WERI-Rb-1 (cell line): ENCODE data around the gene LGALS8.

Experiments
- DNase-seq: peaks from one replicate; pipeline ENCODE4 v3.0.0-alpha.2; 2020
- H3K27ac ChIP-seq: fragments of 250-450 bp; sonication (Bioruptor Pico); 2 replicates; pipeline ENCODE4 v1.5.1; 2020; ENCODE audit warnings: mild to moderate bottlenecking, moderate library complexity
- H3K27me3 ChIP-seq: fragments of 250-450 bp; sonication (Bioruptor Pico); 2 replicates; pipeline ENCODE4 v1.5.1; 2021; ENCODE audit warnings: mild to moderate bottlenecking, low read depth, moderate library complexity; ENCODE audit not compliant: insufficient read depth, severe bottlenecking
- H3K36me3 ChIP-seq: fragments of 250-450 bp; sonication (Bioruptor Pico); 2 replicates; pipeline ENCODE4 v1.5.1; 2020; ENCODE audit warnings: mild to moderate bottlenecking, moderate library complexity
- H3K4me3 ChIP-seq: 2 replicates; pipeline ENCODE4 v1.5.1; 2011; ENCODE audit warnings: low read depth, mild to moderate bottlenecking, control low read depth, low read length
- H3K9me3 ChIP-seq: fragments of 250-450 bp; sonication (Bioruptor Pico); 2 replicates; pipeline ENCODE4 v1.5.1; 2021; ENCODE audit warnings: mild to moderate bottlenecking, moderate library complexity; ENCODE audit not compliant: severe bottlenecking
- CTCF ChIP-seq: IDR thresholded peaks from 2 replicates; pipeline ENCODE4 v1.5.1; 2011; ENCODE audit warnings: low read depth, mild to moderate bottlenecking, control low read depth, inconsistent platforms, low read length

LGALS8 gene

GRCh38 chr1:236540813-236541465 is 17.2 kb downstream of the LGALS8 start:
- H3K27me3 ChIP-seq = no peaks in the 10 kb centered on the region

GRCh38 chr1:236541710-236542109 is 17.9 kb downstream of the LGALS8 start:
- no peak overlapping the region for H3K27ac ChIP-seq
- TF ChIP-seq CTCF = no peak
- peaks cover 58% of the 10 kb centered on the region for H3K36me3 ChIP-seq
- H3K27me3 ChIP-seq = no peaks in the 10 kb centered on the region
- no peak for DNase-seq
- no peak overlapping the region for H3K4me3 ChIP-seq
- H3K9me3 ChIP-seq = no peaks in the 10 kb centered on the region

More at GRCh38 chr1:236540813-236541465, 17.2 kb downstream of the LGALS8 start:
- Histone ChIP-seq H3K36me3 (peaks cover 50% of the 10 kb centered on the region), H3K27ac (no peak overlapping the region), H3K4me3 (no peak overlapping the region), H3K9me3 (no peaks in the 10 kb centered on the region)
- no peak for DNase-seq
- no peak for TF ChIP-seq CTCF

- Histone ChIP-seq H3K36me3 (peaks cover 70% of the 10 kb centered on the region), H3K9me3 (no peaks in the 10 kb centered on the region), H3K4me3 (no peak overlapping the region), H3K27me3 (no peaks in the 10 kb centered on the region), H3K27ac (no peak overlapping the region)
- peak; percentile 43 for TF ChIP-seq CTCF
- no peak for DNase-seq
These were observed 19.4 kb downstream of the LGALS8 start for GRCh38 chr1:236543065-236543669.

- no peak overlapping the region for H3K27ac ChIP-seq
- no peak for TF ChIP-seq CTCF
- H3K4me3 ChIP-seq = no peak overlapping the region
- no peaks in the 10 kb centered on the region for H3K27me3 ChIP-seq
- H3K9me3 ChIP-seq = no peaks in the 10 kb centered on the region
- DNase-seq = no peak
- peaks cover 90% of the 10 kb centered on the region for H3K36me3 ChIP-seq
These were observed 21.9 kb downstream of the LGALS8 start for GRCh38 chr1:236545621-236546169.

- Histone ChIP-seq H3K27me3 (no peaks in the 10 kb centered on the region), H3K9me3 (no peaks in the 10 kb centered on the region), H3K27ac (no peak overlapping the region), H3K4me3 (no peak overlapping the region), H3K36me3 (peaks cover 90% of the 10 kb centered on the region)
- DNase-seq = no peak
- no peak for TF ChIP-seq CTCF
These were observed 24.7 kb downstream of the LGALS8 start for GRCh38 chr1:236548452-236548851.
